PC-9 (cell line): Measurements from ENCODE around the gene GPATCH3. TPM values are rescaled to one million over a fixed set of nuclear protein-coding genes. Genes with fewer than 3 reads are reported as not detected.

Source experiments
- BruUV-seq: library from RNA; stranded (reverse); fragments of 400-500 nt; replicated peaks from 2 replicates; lab custom pipeline; 2021; lab: Mats Ljungman, UMichigan
- CTCF ChIA-PET: fragments of 300-600 bp; sonication (Branson Sonifier 250); formaldehyde crosslinking; loops from one replicate; lab custom pipeline; 2022; ENCODE audit warnings: antibody characterized with exemption; lab: Charles Lee
- POLR2A ChIA-PET: fragments of 300-600 bp; sonication (Branson Sonifier 250); formaldehyde crosslinking; loops from one replicate; lab custom pipeline; 2022; ENCODE audit warnings: antibody characterized with exemption; ENCODE audit not compliant: unreplicated experiment; lab: Charles Lee
- DNase-seq, 2 experiments: peaks; one replicate each; pipeline versions ENCODE4 v3.0.0 to v3.0.0-alpha.2; 2015 to 2022; ENCODE audit warnings: mixed read lengths in 1 of 2
- H2AFZ ChIP-seq: fragments of 200-600 bp; sonication (generic); 2 replicates; pipeline ENCODE4 v1.8.1; 2017; ENCODE audit warnings: antibody characterized with exemption
- H3F3A ChIP-seq: fragments of 200-600 bp; sonication (generic); 2 replicates; pipeline ENCODE4 v1.8.1; 2017; ENCODE audit warnings: antibody characterized with exemption, mild to moderate bottlenecking, low read depth; ENCODE audit not compliant: insufficient read depth
- H3K27ac ChIP-seq: fragments of 200-600 bp; sonication (generic); 2 replicates; pipeline ENCODE4 v1.6.1; 2016; ENCODE audit warnings: mixed run types
- H3K27me3 ChIP-seq: fragments of 200-600 bp; sonication (generic); 2 replicates; pipeline ENCODE4 v1.6.1; 2016; ENCODE audit warnings: low read depth, mixed run types; ENCODE audit not compliant: insufficient read depth
- H3K36me3 ChIP-seq: fragments of 200-600 bp; sonication (generic); 2 replicates; pipeline ENCODE4 v1.6.1; 2016; ENCODE audit warnings: low read depth, mixed run types
- H3K4me1 ChIP-seq: fragments of 200-600 bp; sonication (generic); replicated peaks from 2 replicates; pipeline ENCODE4 v1.6.1; 2016; ENCODE audit warnings: mixed run types; ENCODE audit not compliant: insufficient read depth
- H3K4me2 ChIP-seq: fragments of 200-600 bp; sonication (generic); 2 replicates; pipeline ENCODE4 v1.6.1; 2017; ENCODE audit warnings: mixed run types
- H3K4me3 ChIP-seq: fragments of 200-600 bp; sonication (generic); 2 replicates; pipeline ENCODE4 v1.6.1; 2016; ENCODE audit warnings: mixed run types
- H3K79me2 ChIP-seq: fragments of 200-600 bp; sonication (generic); 2 replicates; pipeline ENCODE4 v1.6.1; 2017; ENCODE audit warnings: low read depth, mixed run types
- H3K9me2 ChIP-seq: fragments of 200-600 bp; sonication (generic); 2 replicates; pipeline ENCODE4 v1.8.1; 2017; ENCODE audit warnings: mild to moderate bottlenecking; ENCODE audit not compliant: insufficient read depth
- H3K9me3 ChIP-seq: fragments of 200-600 bp; sonication (generic); 2 replicates; pipeline ENCODE4 v1.8.1; 2016; ENCODE audit warnings: low read depth; ENCODE audit not compliant: insufficient read depth
- H4K20me1 ChIP-seq: fragments of 200-600 bp; sonication (generic); 2 replicates; pipeline ENCODE4 v1.8.1; 2017; ENCODE audit not compliant: insufficient read depth
- EZH2 ChIP-seq: fragments of 200-600 bp; sonication (generic); IDR thresholded peaks from 2 replicates; pipeline ENCODE4 v1.8.0; 2017; ENCODE audit warnings: antibody characterized with exemption, low read depth
- intact Hi-C: fragments of 100-400 bp; cut with micrococcal nuclease; formaldehyde crosslinking; loops from one replicate; pipeline ENCODE4 v1.10.0; 2022; ENCODE audit not compliant: unreplicated experiment
- total RNA-seq: library from RNA; stranded (reverse); gene quantifications from 2 replicates; pipeline ENCODE4 v1.2.3, GENCODE V29; 2021
- TF ChIP-seq, protein P1 (sequence below): fragments of 200-600 bp; sonication (generic); conservative IDR thresholded peaks from 2 replicates; pipeline ENCODE4 v1.6.1; 2017; ENCODE audit warnings: mixed run types, antibody characterized with exemption, mild to moderate bottlenecking, moderate library complexity

The GPATCH3 gene
- total RNA-seq, 1 experiment from 2014 or later, result 13.1 TPM

- no TSS peak for BruUV-seq
- Histone ChIP-seq H2AFZ (no peak overlapping the region), H3K4me1 (peaks cover 16% of the 10 kb centered on the region), H3K9me2 (no peaks in the 10 kb centered on the region), H3K4me2 (no peak overlapping the region), H3K9me3 (no peaks in the 10 kb centered on the region), H3K79me2 (no peaks in the 10 kb centered on the region), H4K20me1 (no peaks in the 10 kb centered on the region), H3K4me3 (no peak overlapping the region), H3K36me3 (no peaks in the 10 kb centered on the region), H3F3A (peaks cover 33% of the 10 kb centered on the region), H3K27me3 (no peaks in the 10 kb centered on the region), H3K27ac (no peak overlapping the region)
- ChIA-PET POLR2A (no interaction called here), CTCF (interaction anchor here (0.6 kb wide), 1 partner anchor 1016 kb away, joined by 8 read pairs; no protein-coding TSS in a partner anchor)
- TF ChIP-seq, protein P1, sequence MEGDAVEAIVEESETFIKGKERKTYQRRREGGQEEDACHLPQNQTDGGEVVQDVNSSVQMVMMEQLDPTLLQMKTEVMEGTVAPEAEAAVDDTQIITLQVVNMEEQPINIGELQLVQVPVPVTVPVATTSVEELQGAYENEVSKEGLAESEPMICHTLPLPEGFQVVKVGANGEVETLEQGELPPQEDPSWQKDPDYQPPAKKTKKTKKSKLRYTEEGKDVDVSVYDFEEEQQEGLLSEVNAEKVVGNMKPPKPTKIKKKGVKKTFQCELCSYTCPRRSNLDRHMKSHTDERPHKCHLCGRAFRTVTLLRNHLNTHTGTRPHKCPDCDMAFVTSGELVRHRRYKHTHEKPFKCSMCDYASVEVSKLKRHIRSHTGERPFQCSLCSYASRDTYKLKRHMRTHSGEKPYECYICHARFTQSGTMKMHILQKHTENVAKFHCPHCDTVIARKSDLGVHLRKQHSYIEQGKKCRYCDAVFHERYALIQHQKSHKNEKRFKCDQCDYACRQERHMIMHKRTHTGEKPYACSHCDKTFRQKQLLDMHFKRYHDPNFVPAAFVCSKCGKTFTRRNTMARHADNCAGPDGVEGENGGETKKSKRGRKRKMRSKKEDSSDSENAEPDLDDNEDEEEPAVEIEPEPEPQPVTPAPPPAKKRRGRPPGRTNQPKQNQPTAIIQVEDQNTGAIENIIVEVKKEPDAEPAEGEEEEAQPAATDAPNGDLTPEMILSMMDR, result no peak
- no peak for TF ChIP-seq EZH2
- intact Hi-C loops, result no loop called here
- DNase-seq, result no peak
Measured at GRCh38 chr1:26910343-26911160, 10.3 kb upstream of the GPATCH3 start.

GRCh38 chr1:26909951-26910342, 9.7 kb upstream of the GPATCH3 start:
- BruUV-seq, result no TSS peak
- H3K27ac ChIP-seq, result no peak overlapping the region
- TF ChIP-seq, protein P1, result no peak
- TF ChIP-seq EZH2, result no peak
- H3K79me2 ChIP-seq, result no peaks in the 10 kb centered on the region
- H3K4me3 ChIP-seq, result no peak overlapping the region
- H2AFZ ChIP-seq, result no peak overlapping the region
- CTCF ChIA-PET, result interaction anchor here (0.6 kb wide), 1 partner anchor 1015 kb away, joined by 8 read pairs; no protein-coding TSS in a partner anchor
- intact Hi-C loops, result no loop called here
- no peaks in the 10 kb centered on the region for H3K9me3 ChIP-seq
- no peaks in the 10 kb centered on the region for H3K27me3 ChIP-seq
- H3K36me3 ChIP-seq, result no peaks in the 10 kb centered on the region
- POLR2A ChIA-PET, result no interaction called here
- no peaks in the 10 kb centered on the region for H3K9me2 ChIP-seq
- peaks cover 16% of the 10 kb centered on the region for H3K4me1 ChIP-seq
- no peaks in the 10 kb centered on the region for H4K20me1 ChIP-seq
- no peak for DNase-seq
- no peak overlapping the region for H3K4me2 ChIP-seq
- H3F3A ChIP-seq, result peaks cover 27% of the 10 kb centered on the region

- Histone ChIP-seq H3K9me2 (no peaks in the 10 kb centered on the region), H3K27me3 (no peaks in the 10 kb centered on the region), H3F3A (peaks cover 11% of the 10 kb centered on the region), H2AFZ (no peak overlapping the region), H3K27ac (no peak overlapping the region), H3K4me1 (0 out of 2 replicates have a peak, but pooled peaks cover 4% of the 10 kb centered on the region), H3K36me3 (no peaks in the 10 kb centered on the region), H4K20me1 (no peaks in the 10 kb centered on the region), H3K9me3 (no peaks in the 10 kb centered on the region), H3K4me2 (no peak overlapping the region), H3K79me2 (no peaks in the 10 kb centered on the region), H3K4me3 (no peak overlapping the region)
- TF ChIP-seq EZH2, result no peak
- TF ChIP-seq, protein P1, result no peak
- ChIA-PET CTCF (no interaction called here), POLR2A (interaction anchor here (0.6 kb wide), 1 partner anchor 367 kb away, joined by 3 read pairs; no protein-coding TSS in a partner anchor)
- intact Hi-C loops, result no loop called here
- peak; percentile 75 to 88 for DNase-seq
- BruUV-seq, result no TSS peak
Measured at GRCh38 chr1:26907071-26907917, 7.0 kb upstream of the GPATCH3 start.
